Smooth muscle cell (in vitro differentiated cells): ENCODE data around the gene CCDC136. TPM values are rescaled to one million over a fixed set of nuclear protein-coding genes. Genes with fewer than 3 reads are reported as not detected.

Source experiments
- DNase-seq: peaks from one replicate; lab custom pipeline; 2025; ENCODE audit not compliant: unreplicated experiment; lab: John Stamatoyannopoulos, UW
- H2AFZ ChIP-seq: fragments of 200-600 bp; sonication (generic); 2 replicates; pipeline ENCODE4 v1.6.0; 2016; ENCODE audit warnings: antibody characterized with exemption, low read depth, mild to moderate bottlenecking
- H3F3A ChIP-seq: fragments of 200-600 bp; sonication (generic); 2 replicates; pipeline ENCODE4 v1.6.0; 2017; ENCODE audit warnings: antibody characterized with exemption, low read depth
- H3K27ac ChIP-seq: fragments of 200-600 bp; sonication (generic); 2 replicates; pipeline ENCODE4 v1.5.1; 2016; ENCODE audit warnings: low read depth, mild to moderate bottlenecking
- H3K27me3 ChIP-seq: fragments of 200-600 bp; sonication (generic); 2 replicates; pipeline ENCODE4 v1.6.1; 2016; ENCODE audit warnings: low read depth, mild to moderate bottlenecking
- H3K36me3 ChIP-seq: fragments of 200-600 bp; sonication (generic); 2 replicates; pipeline ENCODE4 v1.5.1; 2016; ENCODE audit warnings: low read depth
- H3K4me1 ChIP-seq: fragments of 200-600 bp; sonication (generic); 2 replicates; pipeline ENCODE4 v1.5.1; 2016; ENCODE audit warnings: low read depth
- H3K4me2 ChIP-seq: fragments of 200-600 bp; sonication (generic); 2 replicates; pipeline ENCODE4 v1.6.0; 2016; ENCODE audit warnings: mild to moderate bottlenecking
- H3K4me3 ChIP-seq: fragments of 200-600 bp; sonication (generic); 2 replicates; pipeline ENCODE4 v1.5.1; 2016; ENCODE audit warnings: mild to moderate bottlenecking
- H3K79me2 ChIP-seq: fragments of 200-600 bp; sonication (generic); 2 replicates; pipeline ENCODE4 v1.6.0; 2016; ENCODE audit warnings: low read depth, mild to moderate bottlenecking
- H3K9ac ChIP-seq: fragments of 200-600 bp; sonication (generic); 2 replicates; pipeline ENCODE4 v1.6.0; 2016; ENCODE audit warnings: low read depth
- H3K9me3 ChIP-seq: fragments of 200-600 bp; sonication (generic); replicated peaks from 2 replicates; pipeline ENCODE4 v1.5.1; 2016; ENCODE audit warnings: low read depth
- H4K20me1 ChIP-seq: fragments of 200-600 bp; sonication (generic); 2 replicates; pipeline ENCODE4 v1.6.0; 2016; ENCODE audit warnings: low read depth
- WGBS: methylation state at CpG from one replicate; pipeline ENCODE4 v1.1.7; 2016; ENCODE audit warnings: low lambda C conversion rate; 5-methylcytosine and 5-hydroxymethylcytosine counted together
- polyA plus RNA-seq: library from polyadenylated mRNA; unstranded; fragments of >200 nt; fragmentation: Nextera tagmentation; extraction: Ambion mirVana; gene quantifications from 2 replicates; pipeline ENCODE4 v1.2.1, GENCODE V29; 2016
- total RNA-seq: library from RNA; depleted of rRNA; stranded (reverse); fragments of >200 nt; gene quantifications from 2 replicates; pipeline ENCODE4 v1.2.3, GENCODE V29; 2014
- TF ChIP-seq, protein P1 (sequence below): fragments of 200-600 bp; sonication (generic); IDR thresholded peaks from 2 replicates; pipeline ENCODE4 v1.5.1; 2017; ENCODE audit warnings: borderline replicate concordance, mild to moderate bottlenecking, antibody characterized with exemption; ENCODE audit not compliant: insufficient read depth, poor library complexity, severe bottlenecking

CCDC136 gene
- total and polyA plus RNA-seq, 2 experiments from 2014 or later, result 2.7 to 3.1 TPM

DNA sequence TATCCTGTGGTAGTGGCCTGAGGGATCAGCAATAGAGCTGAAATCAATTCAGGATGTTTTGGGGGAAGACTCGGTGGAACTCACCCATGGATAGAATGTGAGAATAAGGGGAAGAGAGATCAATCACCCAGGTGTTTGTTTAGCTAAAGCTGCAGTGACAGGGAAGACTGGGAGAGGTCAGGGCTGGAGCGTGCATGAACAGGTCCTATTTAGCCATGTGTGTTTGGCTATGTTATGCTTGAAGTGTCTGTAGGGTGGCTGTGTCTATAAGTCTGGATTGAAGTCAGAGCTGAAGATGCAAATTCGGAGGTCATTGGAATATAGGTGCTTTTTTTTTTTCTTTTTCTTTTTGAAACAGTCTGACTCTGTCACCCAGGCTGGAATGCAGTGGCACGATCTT, 75.5 kb downstream of the CCDC136 start:
- DNase-seq, result no peak
- Histone ChIP-seq H3K9me3 (no peaks in the 10 kb centered on the region), H3K4me3 (no peak overlapping the region), H2AFZ (no peak overlapping the region), H3K4me1 (peaks cover 16% of the 10 kb centered on the region), H3F3A (peaks cover 12% of the 10 kb centered on the region), H3K27ac (no peak overlapping the region), H3K9ac (no peak overlapping the region), H3K36me3 (no peaks in the 10 kb centered on the region), H3K79me2 (peaks cover 14% of the 10 kb centered on the region), H3K27me3 (peaks cover 49% of the 10 kb centered on the region), H3K4me2 (no peak overlapping the region), H4K20me1 (peaks cover 66% of the 10 kb centered on the region)
- TF ChIP-seq, protein P1, sequence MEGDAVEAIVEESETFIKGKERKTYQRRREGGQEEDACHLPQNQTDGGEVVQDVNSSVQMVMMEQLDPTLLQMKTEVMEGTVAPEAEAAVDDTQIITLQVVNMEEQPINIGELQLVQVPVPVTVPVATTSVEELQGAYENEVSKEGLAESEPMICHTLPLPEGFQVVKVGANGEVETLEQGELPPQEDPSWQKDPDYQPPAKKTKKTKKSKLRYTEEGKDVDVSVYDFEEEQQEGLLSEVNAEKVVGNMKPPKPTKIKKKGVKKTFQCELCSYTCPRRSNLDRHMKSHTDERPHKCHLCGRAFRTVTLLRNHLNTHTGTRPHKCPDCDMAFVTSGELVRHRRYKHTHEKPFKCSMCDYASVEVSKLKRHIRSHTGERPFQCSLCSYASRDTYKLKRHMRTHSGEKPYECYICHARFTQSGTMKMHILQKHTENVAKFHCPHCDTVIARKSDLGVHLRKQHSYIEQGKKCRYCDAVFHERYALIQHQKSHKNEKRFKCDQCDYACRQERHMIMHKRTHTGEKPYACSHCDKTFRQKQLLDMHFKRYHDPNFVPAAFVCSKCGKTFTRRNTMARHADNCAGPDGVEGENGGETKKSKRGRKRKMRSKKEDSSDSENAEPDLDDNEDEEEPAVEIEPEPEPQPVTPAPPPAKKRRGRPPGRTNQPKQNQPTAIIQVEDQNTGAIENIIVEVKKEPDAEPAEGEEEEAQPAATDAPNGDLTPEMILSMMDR, result no peak
- WGBS, result 91% methylated on average over 4 of the region's 4 CpGs

DNA sequence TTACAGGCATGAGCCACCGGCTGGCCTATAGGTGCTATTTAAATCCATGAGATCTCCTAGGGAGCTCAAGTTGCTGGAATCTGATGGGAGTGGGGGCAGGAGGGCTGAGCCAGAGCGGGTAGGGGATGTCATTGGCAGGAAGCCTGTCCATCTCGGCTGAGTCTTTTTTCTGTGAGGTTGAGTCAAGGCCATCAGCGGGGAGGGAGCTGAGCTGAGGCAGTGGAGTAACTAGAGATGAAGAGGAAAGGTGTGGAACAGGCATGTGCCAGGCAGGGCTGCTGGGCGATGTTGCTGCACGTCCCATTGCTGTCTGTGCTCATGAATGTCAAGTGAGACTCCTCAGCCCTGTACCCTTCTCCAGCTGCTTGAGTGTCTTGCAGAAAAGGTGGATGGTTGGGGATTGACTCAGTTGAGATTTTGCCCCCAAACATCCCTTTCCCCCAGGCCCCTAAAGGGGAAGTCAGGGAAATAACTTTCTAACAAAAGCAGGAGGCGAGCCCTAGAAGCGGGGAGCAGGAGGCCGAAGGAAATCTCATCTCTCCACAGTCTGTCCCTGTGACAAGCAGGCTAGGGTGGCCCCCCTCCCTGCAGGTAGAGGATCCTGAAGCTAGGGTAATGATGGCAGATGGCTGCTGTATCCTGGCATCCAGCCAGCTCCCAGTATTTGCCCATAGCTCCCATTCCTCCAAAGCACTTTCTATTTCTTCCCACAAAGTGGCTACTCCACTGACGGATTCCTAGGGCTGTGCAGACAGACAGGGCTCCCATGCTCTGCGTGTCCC, 76.3 kb downstream of the CCDC136 start:
- peaks cover 14% of the 10 kb centered on the region for H3K79me2 ChIP-seq
- WGBS, result 68% methylated on average over 11 of the region's 11 CpGs
- H3K27me3 ChIP-seq, result peaks cover 50% of the 10 kb centered on the region
- H2AFZ ChIP-seq, result no peak overlapping the region
- H3K27ac ChIP-seq, result no peak overlapping the region
- no peak overlapping the region for H3K4me3 ChIP-seq
- no peaks in the 10 kb centered on the region for H3K36me3 ChIP-seq
- no peaks in the 10 kb centered on the region for H3K9me3 ChIP-seq
- no peak for DNase-seq
- H3F3A ChIP-seq, result peaks cover 12% of the 10 kb centered on the region
- no peak overlapping the region for H3K4me2 ChIP-seq
- TF ChIP-seq, protein P1, result no peak
- peaks cover 16% of the 10 kb centered on the region for H3K4me1 ChIP-seq
- no peak overlapping the region for H3K9ac ChIP-seq
- H4K20me1 ChIP-seq, result peaks cover 66% of the 10 kb centered on the region

DNA sequence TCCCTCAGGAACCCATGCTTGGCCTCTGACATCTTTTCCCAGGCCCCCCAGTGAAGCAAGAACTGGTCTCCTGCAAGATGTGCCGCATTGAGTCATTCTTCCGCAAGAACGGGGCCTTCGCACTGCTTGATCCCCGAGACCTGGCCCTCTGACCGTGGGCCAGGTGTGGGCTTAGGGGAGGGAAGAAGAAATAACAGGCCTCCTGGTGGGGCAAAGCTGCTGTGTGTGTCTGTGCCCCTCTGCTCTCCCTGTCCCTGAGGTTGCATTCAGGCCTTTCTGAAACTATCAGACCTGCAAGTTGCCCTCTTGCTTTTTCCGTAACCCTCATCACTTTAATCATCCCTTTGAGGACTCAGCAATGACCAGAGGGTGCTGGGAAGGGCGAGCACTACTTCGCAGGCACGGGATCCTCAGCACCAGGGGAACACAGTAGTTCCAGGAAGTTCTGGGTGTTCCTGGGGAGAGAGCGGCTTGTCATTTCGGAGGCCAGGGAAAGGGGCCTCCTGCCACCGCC, 76.9 kb downstream of the CCDC136 start:
- Histone ChIP-seq H3K4me2 (peak overlapping the region; percentile 93), H3K27ac (no peak overlapping the region), H4K20me1 (peaks cover 64% of the 10 kb centered on the region), H3K4me1 (peaks cover 13% of the 10 kb centered on the region), H3F3A (peaks cover 12% of the 10 kb centered on the region), H3K9me3 (no peaks in the 10 kb centered on the region), H3K36me3 (no peaks in the 10 kb centered on the region), H2AFZ (no peak overlapping the region), H3K27me3 (peaks cover 50% of the 10 kb centered on the region), H3K4me3 (peak overlapping the region; percentile 52), H3K9ac (no peak overlapping the region), H3K79me2 (peaks cover 8% of the 10 kb centered on the region)
- WGBS, result 39% methylated on average over 11 of the region's 13 CpGs
- DNase-seq, result no peak
- TF ChIP-seq, protein P1, result no peak
